Sigmoid colon (tissue), 4 donors: ENCODE data around the gene GPR55.

Source experiments
- EP300 ChIP-seq, 4 donors: sonication (generic); formaldehyde crosslinking; IDR thresholded peaks; one replicate each; pipeline ENCODE4 v1.6.1; 2017; ENCODE audit warnings: antibody characterized with exemption in 4 of 4
- POLR2A ChIP-seq, 2 donors: fragments of 450-650 bp; IDR thresholded peaks; one replicate each; pipeline ENCODE4 v1.6.1; 2016; ENCODE audit warnings: antibody characterized with exemption in 2 of 2, mild to moderate bottlenecking in 2 of 2, moderate library complexity in 2 of 2
- POLR2AphosphoS5 ChIP-seq, 4 donors: sonication (generic); formaldehyde crosslinking; IDR thresholded peaks; one replicate each; pipeline ENCODE4 v1.6.1; 2017; ENCODE audit warnings: antibody characterized with exemption in 4 of 4
- TF ChIP-seq, protein P1 (sequence below), 4 experiments: fragments of 450-650 bp in 3 of 4; fragments of 200-600 bp in 1 of 4; IDR thresholded peaks; one replicate each; pipeline ENCODE4 v1.5.1; 2016 to 2019; ENCODE audit warnings: antibody characterized with exemption in 4 of 4, mild to moderate bottlenecking in 3 of 4, moderate library complexity in 2 of 4

DNA sequence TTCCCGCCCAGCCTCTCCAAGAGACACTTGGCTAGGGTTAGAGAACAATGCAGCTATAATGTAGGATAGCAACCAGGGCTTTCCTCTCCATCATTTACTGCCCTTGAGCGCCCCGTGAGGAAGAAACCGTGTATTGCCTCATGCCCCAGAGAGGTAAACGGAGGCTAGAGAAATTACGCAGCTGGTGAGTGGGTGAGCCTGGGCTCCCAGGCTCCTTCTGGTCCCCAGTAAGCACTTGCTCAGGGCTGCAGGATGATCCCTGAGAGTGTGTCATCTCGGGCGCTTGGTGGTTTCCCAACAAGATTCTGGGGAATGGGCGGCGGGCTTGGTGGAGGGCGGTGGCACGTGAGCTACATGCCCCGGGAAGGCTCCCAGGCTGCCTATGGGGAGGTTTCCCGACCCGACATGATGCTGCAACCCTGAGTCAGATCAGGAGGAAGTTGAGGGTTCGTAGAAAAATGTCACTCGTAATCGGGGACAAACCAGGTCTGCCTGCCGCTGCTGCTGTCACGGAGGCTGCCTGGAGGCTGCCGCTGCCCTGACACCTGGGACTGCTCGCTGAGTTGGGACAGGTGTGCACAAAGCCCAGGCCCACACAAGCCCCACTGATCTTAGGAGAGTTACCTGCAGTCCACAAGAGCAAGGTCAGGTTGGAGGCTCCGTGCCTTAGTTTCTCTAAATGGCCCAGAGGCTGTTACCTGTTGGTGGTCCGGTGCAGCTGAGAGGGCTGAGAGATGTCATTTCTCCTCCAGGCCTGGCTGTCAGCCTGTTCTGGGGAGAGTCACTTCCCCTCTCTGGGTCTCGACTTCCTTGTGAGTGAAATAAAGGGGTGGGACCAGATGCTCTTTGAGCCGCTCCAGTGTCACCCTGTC lies at the start of gene GPR55:
- no peak for TF ChIP-seq POLR2A (IDR thresholded peaks at IDR 0.05)
- TF ChIP-seq, protein P1, sequence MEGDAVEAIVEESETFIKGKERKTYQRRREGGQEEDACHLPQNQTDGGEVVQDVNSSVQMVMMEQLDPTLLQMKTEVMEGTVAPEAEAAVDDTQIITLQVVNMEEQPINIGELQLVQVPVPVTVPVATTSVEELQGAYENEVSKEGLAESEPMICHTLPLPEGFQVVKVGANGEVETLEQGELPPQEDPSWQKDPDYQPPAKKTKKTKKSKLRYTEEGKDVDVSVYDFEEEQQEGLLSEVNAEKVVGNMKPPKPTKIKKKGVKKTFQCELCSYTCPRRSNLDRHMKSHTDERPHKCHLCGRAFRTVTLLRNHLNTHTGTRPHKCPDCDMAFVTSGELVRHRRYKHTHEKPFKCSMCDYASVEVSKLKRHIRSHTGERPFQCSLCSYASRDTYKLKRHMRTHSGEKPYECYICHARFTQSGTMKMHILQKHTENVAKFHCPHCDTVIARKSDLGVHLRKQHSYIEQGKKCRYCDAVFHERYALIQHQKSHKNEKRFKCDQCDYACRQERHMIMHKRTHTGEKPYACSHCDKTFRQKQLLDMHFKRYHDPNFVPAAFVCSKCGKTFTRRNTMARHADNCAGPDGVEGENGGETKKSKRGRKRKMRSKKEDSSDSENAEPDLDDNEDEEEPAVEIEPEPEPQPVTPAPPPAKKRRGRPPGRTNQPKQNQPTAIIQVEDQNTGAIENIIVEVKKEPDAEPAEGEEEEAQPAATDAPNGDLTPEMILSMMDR (IDR thresholded peaks at IDR 0.05), result no peak
- TF ChIP-seq POLR2AphosphoS5 (IDR thresholded peaks at IDR 0.05), result no peak
- no peak for TF ChIP-seq EP300 (IDR thresholded peaks at IDR 0.05)
